ENCODE results near the gene C19orf85.
"Not testable (repeated sequence)": the region's sequence is repeated elsewhere in the genome, so short reads cannot be mapped to it uniquely, and the experiment has no call there.

The C19orf85 gene

GRCh38 chr19:55464662-55465054 is at the start of gene C19orf85:
C19orf85 (minus strand) TSS chr19:55464751; CDS start chr19:55464554, 197 bp downstream.
- DNase-seq = no peak

GRCh38 chr19:55508120-55508519 is 43.6 kb upstream of the C19orf85 start:
- no peak for DNase-seq

GRCh38 chr19:55504981-55505380 is 40.4 kb upstream of the C19orf85 start:
- no peak for DNase-seq

- DNase-seq = no peak
Measured at GRCh38 chr19:55504252-55504603, 39.7 kb upstream of the C19orf85 start.

GRCh38 chr19:55503502-55504251 is 39.1 kb upstream of the C19orf85 start:
- peak; percentile 93 for DNase-seq

GRCh38 chr19:55503157-55503501 is 38.6 kb upstream of the C19orf85 start:
- DNase-seq = peak; percentile 29

GRCh38 chr19:55502197-55502952 is 37.8 kb upstream of the C19orf85 start:
- no peak for DNase-seq

- DNase-seq = no peak
Measured at GRCh38 chr19:55500368-55500952, 35.9 kb upstream of the C19orf85 start.

GRCh38 chr19:55498246-55498840 is 33.8 kb upstream of the C19orf85 start:
- DNase-seq = no peak

- no peak for DNase-seq
Measured at GRCh38 chr19:55497763-55498162, 33.2 kb upstream of the C19orf85 start.

GRCh38 chr19:55496820-55497219 is 32.3 kb upstream of the C19orf85 start:
- DNase-seq = not testable (repeated sequence)

GRCh38 chr19:55495646-55496349 is 31.2 kb upstream of the C19orf85 start:
- no peak for DNase-seq

GRCh38 chr19:55494172-55494761 is 29.7 kb upstream of the C19orf85 start:
- no peak for DNase-seq

- DNase-seq = no peak
Measured at GRCh38 chr19:55493645-55494171, 29.2 kb upstream of the C19orf85 start.

GRCh38 chr19:55493052-55493644 is 28.6 kb upstream of the C19orf85 start:
- no peak for DNase-seq

GRCh38 chr19:55492362-55492944 is 27.9 kb upstream of the C19orf85 start:
- DNase-seq = peak; percentile 14

GRCh38 chr19:55491546-55492360 is 27.2 kb upstream of the C19orf85 start:
- DNase-seq = no peak

- DNase-seq = no peak
Measured at GRCh38 chr19:55490478-55491432, 26.2 kb upstream of the C19orf85 start.

GRCh38 chr19:55489711-55490477 is 25.3 kb upstream of the C19orf85 start:
- DNase-seq = no peak
